ENCODE measurements around the gene SPRR2E.

The SPRR2E gene

DNA sequence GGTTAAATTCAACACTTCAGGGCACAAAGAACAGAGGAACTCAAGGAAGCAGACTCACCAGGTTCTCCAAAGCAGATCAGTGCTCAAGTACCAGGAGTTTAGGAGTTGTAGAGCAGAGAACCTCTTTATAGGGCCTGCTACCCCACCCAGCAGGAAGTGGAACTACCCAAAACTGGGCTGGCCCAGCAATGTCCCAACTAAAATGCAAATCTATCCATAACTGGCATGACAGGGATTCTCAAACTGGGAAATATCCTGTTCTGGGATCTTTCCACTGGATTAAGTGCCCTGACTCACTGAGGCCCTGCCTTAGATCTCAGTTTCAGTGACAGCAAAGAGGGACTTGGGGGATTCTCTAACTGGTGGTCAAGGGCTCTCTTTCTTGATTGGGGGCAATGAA lies at the start of gene SPRR2E:
Gene SPRR2E, minus strand, starts transcription at position 101 of the 400 bp plus-strand sequence. CDS start 775 bp downstream, outside the sequence.
- no peak within 1 kb of the TSS for H3K4me3 ChIP-seq (ENCODE audit: low read length)
- H3F3A ChIP-seq (ENCODE audit: control insufficient read depth, insufficient read depth), result no peaks in the 10 kb centered on the region
- no peak within 1 kb of the TSS for H3K27ac ChIP-seq (ENCODE audit: low read depth, low read length)
- TF ChIP-seq EZH2phosphoT487 (IDR thresholded peaks at IDR 0.05; ENCODE audit: borderline replicate concordance, low read length), result no peak
- TF ChIP-seq, protein P1, sequence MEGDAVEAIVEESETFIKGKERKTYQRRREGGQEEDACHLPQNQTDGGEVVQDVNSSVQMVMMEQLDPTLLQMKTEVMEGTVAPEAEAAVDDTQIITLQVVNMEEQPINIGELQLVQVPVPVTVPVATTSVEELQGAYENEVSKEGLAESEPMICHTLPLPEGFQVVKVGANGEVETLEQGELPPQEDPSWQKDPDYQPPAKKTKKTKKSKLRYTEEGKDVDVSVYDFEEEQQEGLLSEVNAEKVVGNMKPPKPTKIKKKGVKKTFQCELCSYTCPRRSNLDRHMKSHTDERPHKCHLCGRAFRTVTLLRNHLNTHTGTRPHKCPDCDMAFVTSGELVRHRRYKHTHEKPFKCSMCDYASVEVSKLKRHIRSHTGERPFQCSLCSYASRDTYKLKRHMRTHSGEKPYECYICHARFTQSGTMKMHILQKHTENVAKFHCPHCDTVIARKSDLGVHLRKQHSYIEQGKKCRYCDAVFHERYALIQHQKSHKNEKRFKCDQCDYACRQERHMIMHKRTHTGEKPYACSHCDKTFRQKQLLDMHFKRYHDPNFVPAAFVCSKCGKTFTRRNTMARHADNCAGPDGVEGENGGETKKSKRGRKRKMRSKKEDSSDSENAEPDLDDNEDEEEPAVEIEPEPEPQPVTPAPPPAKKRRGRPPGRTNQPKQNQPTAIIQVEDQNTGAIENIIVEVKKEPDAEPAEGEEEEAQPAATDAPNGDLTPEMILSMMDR (IDR thresholded peaks at IDR 0.05; ENCODE audit: low read depth, low read length, poor library complexity, severe bottlenecking), result no peak
- H3K4me1 ChIP-seq (ENCODE audit: control insufficient read depth, low read length), result peaks cover 3% of the 10 kb centered on the region; the same call in 1 of the 2 replicates
- H3K36me3 ChIP-seq (ENCODE audit: control insufficient read depth, low read length), result no peaks in the 10 kb centered on the region
- H3K27me3 ChIP-seq (ENCODE audit: control insufficient read depth, low read length), result no peaks in the 10 kb centered on the region
- no peaks in the 10 kb centered on the region for H4K20me1 ChIP-seq (ENCODE audit: control insufficient read depth, insufficient read depth, low read depth, low read length)
- no peaks in the 10 kb centered on the region for H3K9me2 ChIP-seq (replicated peaks; ENCODE audit: control insufficient read depth, low read length)
- H3K9me3 ChIP-seq (ENCODE audit: control insufficient read depth, insufficient read depth, low read length), result no peaks in the 10 kb centered on the region
- H3K4me2 ChIP-seq (ENCODE audit: low read length), result no peak within 1 kb of the TSS
- no peaks in the 10 kb centered on the region for H3K79me2 ChIP-seq (ENCODE audit: control insufficient read depth, low read length)

DNA sequence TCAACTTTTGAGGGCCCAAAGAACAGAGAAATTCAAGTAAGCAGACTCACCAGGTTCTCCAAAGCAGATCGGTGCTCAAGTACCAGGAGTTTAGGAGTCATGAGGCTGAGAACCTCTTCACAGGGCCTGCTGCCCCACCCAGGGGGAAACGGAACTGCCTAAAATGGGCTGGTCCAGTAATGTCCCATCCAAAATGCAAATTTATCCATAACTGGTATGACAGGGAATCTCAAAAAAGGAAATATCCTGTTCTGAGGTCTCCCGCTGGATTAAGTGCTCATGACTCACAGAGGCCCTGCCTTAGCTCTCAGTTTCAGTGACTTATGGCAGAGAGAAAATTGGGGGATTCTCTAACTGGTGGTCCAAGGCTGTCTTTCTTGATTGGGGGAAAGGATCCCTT lies 47.1 kb upstream of the SPRR2E start:
- no peaks in the 10 kb centered on the region for H3F3A ChIP-seq (ENCODE audit: control insufficient read depth, insufficient read depth)
- H3K9me3 ChIP-seq (ENCODE audit: control insufficient read depth, insufficient read depth, low read length), result no peaks in the 10 kb centered on the region
- 0 out of 2 replicates have a peak, but pooled peaks cover 3% of the 10 kb centered on the region for H3K27me3 ChIP-seq (ENCODE audit: control insufficient read depth, low read length)
- H3K79me2 ChIP-seq (ENCODE audit: control insufficient read depth, low read length), result no peaks in the 10 kb centered on the region
- no peak overlapping the region for H3K27ac ChIP-seq (ENCODE audit: low read depth, low read length)
- H3K4me3 ChIP-seq (ENCODE audit: low read length), result no peak overlapping the region
- TF ChIP-seq, protein P1 (IDR thresholded peaks at IDR 0.05; ENCODE audit: low read depth, low read length, poor library complexity, severe bottlenecking), result no peak
- no peak for TF ChIP-seq EZH2phosphoT487 (IDR thresholded peaks at IDR 0.05; ENCODE audit: borderline replicate concordance, low read length)
- no peaks in the 10 kb centered on the region for H3K36me3 ChIP-seq (ENCODE audit: control insufficient read depth, low read length)
- H3K9me2 ChIP-seq (replicated peaks; ENCODE audit: control insufficient read depth, low read length), result no peaks in the 10 kb centered on the region; the same call in 1 of the 2 replicates
- no peaks in the 10 kb centered on the region for H4K20me1 ChIP-seq (ENCODE audit: control insufficient read depth, insufficient read depth, low read depth, low read length)
- H3K4me2 ChIP-seq (ENCODE audit: low read length), result no peak overlapping the region
- H3K4me1 ChIP-seq (ENCODE audit: control insufficient read depth, low read length), result no peaks in the 10 kb centered on the region

DNA sequence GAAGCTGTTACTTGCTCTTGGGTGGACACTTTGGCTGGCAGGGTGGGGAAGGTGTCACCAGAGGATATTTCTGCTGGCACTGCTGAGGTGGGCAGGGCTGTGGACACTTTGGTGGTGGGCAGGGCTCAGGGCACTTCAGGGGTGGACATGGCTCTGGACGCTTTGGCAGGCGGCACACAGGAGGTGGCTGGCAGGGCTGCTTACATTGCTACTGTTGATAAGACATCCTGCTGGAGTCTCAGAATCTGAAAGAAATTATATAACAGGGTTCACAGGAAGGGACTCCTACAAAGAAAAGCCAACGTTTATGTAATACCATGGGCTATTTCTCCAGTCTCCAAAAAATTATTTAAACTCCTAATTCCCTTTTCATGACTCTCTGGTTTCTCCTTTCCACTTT lies 46.2 kb upstream of the SPRR2E start:
- no peaks in the 10 kb centered on the region for H3K36me3 ChIP-seq (ENCODE audit: control insufficient read depth, low read length)
- H3K79me2 ChIP-seq (ENCODE audit: control insufficient read depth, low read length), result no peaks in the 10 kb centered on the region
- H3K27ac ChIP-seq (ENCODE audit: low read depth, low read length), result no peak overlapping the region
- H3K27me3 ChIP-seq (ENCODE audit: control insufficient read depth, low read length), result 0 out of 2 replicates have a peak, but pooled peaks cover 3% of the 10 kb centered on the region
- no peaks in the 10 kb centered on the region for H3K4me1 ChIP-seq (ENCODE audit: control insufficient read depth, low read length)
- no peaks in the 10 kb centered on the region for H3K9me3 ChIP-seq (ENCODE audit: control insufficient read depth, insufficient read depth, low read length)
- no peak for TF ChIP-seq EZH2phosphoT487 (IDR thresholded peaks at IDR 0.05; ENCODE audit: borderline replicate concordance, low read length)
- TF ChIP-seq, protein P1 (IDR thresholded peaks at IDR 0.05; ENCODE audit: low read depth, low read length, poor library complexity, severe bottlenecking), result no peak
- no peak overlapping the region for H3K4me3 ChIP-seq (ENCODE audit: low read length)
- no peaks in the 10 kb centered on the region for H3F3A ChIP-seq (ENCODE audit: control insufficient read depth, insufficient read depth)
- no peaks in the 10 kb centered on the region for H4K20me1 ChIP-seq (ENCODE audit: control insufficient read depth, insufficient read depth, low read depth, low read length)
- H3K4me2 ChIP-seq (ENCODE audit: low read length), result no peak overlapping the region
- H3K9me2 ChIP-seq (replicated peaks; ENCODE audit: control insufficient read depth, low read length), result no peaks in the 10 kb centered on the region; the same call in 1 of the 2 replicates
